ENCODE measurements around the gene OR2F1. TPM values are rescaled to one million over a fixed set of nuclear protein-coding genes. Genes with fewer than 3 reads are reported as not detected.

Gene OR2F1
- total and polyA plus RNA-seq, 2 donors (not counting 1 experiment from before 2014, with no cell fraction given) = not detected

DNA sequence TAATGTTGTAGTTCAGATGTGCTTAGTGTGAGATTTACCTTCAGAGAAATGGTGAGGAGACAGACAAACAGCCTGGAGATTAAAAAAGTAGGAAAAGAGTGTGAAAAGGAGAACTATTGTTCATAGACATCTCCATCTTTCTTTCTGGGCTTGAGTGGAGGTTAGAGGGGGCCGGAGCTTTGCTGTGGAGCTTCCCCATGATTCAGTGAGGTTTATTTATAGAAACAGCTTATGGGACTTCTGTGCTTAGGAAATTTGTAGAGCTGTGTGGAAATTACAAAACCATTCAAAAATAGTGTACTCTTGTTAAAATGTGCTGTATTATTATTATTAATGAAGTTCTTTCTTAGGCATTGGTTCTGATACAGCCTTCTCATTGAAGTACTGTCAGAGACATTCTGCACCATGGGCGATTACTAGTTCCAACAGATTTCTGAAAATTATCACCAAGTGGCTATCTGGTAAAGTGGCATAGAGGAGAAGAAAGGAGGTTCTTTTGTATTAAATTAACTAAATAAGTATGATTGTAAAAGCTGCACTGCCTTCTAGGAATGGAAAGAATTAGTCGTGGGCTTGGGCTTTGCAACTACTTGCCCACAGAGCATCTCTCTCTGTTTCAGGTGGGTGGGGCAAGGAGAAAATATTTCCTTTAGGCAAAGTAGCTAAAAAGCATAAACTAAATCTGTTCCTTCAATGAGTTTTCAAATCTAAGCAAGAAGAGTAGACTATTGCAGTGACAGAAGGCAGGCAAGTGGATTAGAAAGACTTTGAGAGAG lies 44.0 kb upstream of the OR2F1 start:
- no peak overlapping the region for H3K27ac ChIP-seq (ENCODE audit: insufficient read depth, low read length)
- no peak overlapping the region for H3K4me3 ChIP-seq (replicated peaks in 1 of 4; ENCODE audit: control extremely low read depth in 1 of 4, insufficient read depth in 1 of 4, low read depth in 3 of 4, low read length in 4 of 4)
- H3K27me3 ChIP-seq (ENCODE audit: control insufficient read depth, insufficient read depth, low read length) = no peaks in the 10 kb centered on the region
- peak overlapping the region; percentile 35 for H2AFZ ChIP-seq (ENCODE audit: low read length)
- no peaks in the 10 kb centered on the region for H3K36me3 ChIP-seq (ENCODE audit: control insufficient read depth, insufficient read depth, low read length)
- H4K20me1 ChIP-seq (ENCODE audit: control insufficient read depth, extremely low read depth, insufficient read depth, low read length) = no peaks in the 10 kb centered on the region
- H3K9ac ChIP-seq (ENCODE audit: insufficient read depth, low read length) = no peak overlapping the region
- TF ChIP-seq CTCF (conservative IDR thresholded peaks at IDR 0.05 in 1 of 2, IDR thresholded peaks at IDR 0.05 in 1 of 2; ENCODE audit: low read depth in 1 of 2, low read length in 2 of 2) = no peak
- no peak for TF ChIP-seq EZH2 (IDR thresholded peaks at IDR 0.05; ENCODE audit: low read length, missing control alignments)
- no peak overlapping the region for H3K4me2 ChIP-seq (ENCODE audit: extremely low read depth, insufficient read depth, low read length)
- no peaks in the 10 kb centered on the region for H3K79me2 ChIP-seq (ENCODE audit: control insufficient read depth, insufficient read depth, low read length)
- peak in 1 of 2 donors; percentile 21 for DNase-seq (ENCODE audit: low read depth in 2 of 2)
- H3K9me3 ChIP-seq (ENCODE audit: control insufficient read depth, insufficient read depth, low read depth, low read length) = no peaks in the 10 kb centered on the region
- no peaks in the 10 kb centered on the region for H3K4me1 ChIP-seq (ENCODE audit: control insufficient read depth, extremely low read depth, insufficient read depth, low read length)

- DNase-seq (ENCODE audit: low read depth in 2 of 2) = no peak
- no peaks in the 10 kb centered on the region for H3K79me2 ChIP-seq (ENCODE audit: control insufficient read depth, insufficient read depth, low read length)
- no peak overlapping the region for H3K4me2 ChIP-seq (ENCODE audit: extremely low read depth, insufficient read depth, low read length)
- H3K9ac ChIP-seq (ENCODE audit: insufficient read depth, low read length) = no peak overlapping the region
- no peaks in the 10 kb centered on the region for H3K9me3 ChIP-seq (ENCODE audit: control insufficient read depth, insufficient read depth, low read depth, low read length)
- H3K27ac ChIP-seq (ENCODE audit: insufficient read depth, low read length) = no peak overlapping the region
- no peaks in the 10 kb centered on the region for H3K36me3 ChIP-seq (ENCODE audit: control insufficient read depth, insufficient read depth, low read length)
- no peaks in the 10 kb centered on the region for H4K20me1 ChIP-seq (ENCODE audit: control insufficient read depth, extremely low read depth, insufficient read depth, low read length)
- TF ChIP-seq CTCF (conservative IDR thresholded peaks at IDR 0.05 in 1 of 2, IDR thresholded peaks at IDR 0.05 in 1 of 2; ENCODE audit: low read depth in 1 of 2, low read length in 2 of 2) = no peak
- no peak for TF ChIP-seq EZH2 (IDR thresholded peaks at IDR 0.05; ENCODE audit: low read length, missing control alignments)
- H3K4me1 ChIP-seq (ENCODE audit: control insufficient read depth, extremely low read depth, insufficient read depth, low read length) = no peaks in the 10 kb centered on the region
- no peak overlapping the region for H2AFZ ChIP-seq (ENCODE audit: low read length)
- no peaks in the 10 kb centered on the region for H3K27me3 ChIP-seq (ENCODE audit: control insufficient read depth, insufficient read depth, low read length)
- no peak overlapping the region for H3K4me3 ChIP-seq (replicated peaks in 1 of 4; ENCODE audit: control extremely low read depth in 1 of 4, insufficient read depth in 1 of 4, low read depth in 3 of 4, low read length in 4 of 4)
These were observed 40.6 kb upstream of the OR2F1 start for GRCh38 chr7:143913945-143914615.

DNA sequence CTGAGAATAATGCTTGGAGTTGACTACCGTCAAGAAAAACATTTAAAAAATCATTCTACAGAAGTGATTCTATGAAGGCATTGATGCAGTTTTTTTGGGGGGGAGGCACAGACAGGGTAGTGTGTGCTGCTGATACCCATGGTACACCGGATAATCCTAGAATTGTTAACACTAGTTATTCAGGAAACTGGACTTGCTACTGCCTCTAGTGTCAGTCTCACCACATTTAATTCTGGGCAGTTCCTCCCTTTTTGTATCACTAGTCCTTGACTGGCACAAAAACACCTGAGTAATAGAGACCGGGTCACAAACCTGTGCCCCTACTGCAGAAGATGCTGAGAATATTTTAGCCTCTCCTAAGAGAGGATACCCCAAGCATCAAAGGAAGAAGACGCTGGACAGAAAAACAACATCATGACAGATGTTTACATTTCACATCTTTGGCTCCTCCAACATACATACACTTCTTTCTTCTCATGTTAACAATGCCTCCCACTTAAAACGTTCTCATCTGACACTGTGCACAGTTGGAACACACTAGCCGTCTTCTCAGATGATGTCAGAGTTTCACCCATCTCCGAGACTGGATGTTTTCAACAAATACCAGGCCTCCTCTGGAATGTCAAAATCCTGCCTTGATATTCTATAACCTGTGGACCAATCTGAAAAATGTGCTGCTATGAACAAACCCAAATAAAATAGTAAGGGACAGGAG lies 39.5 kb upstream of the OR2F1 start:
- Histone ChIP-seq H3K4me3 (replicated peaks in 1 of 4; ENCODE audit: control extremely low read depth in 1 of 4, insufficient read depth in 1 of 4, low read depth in 3 of 4, low read length in 4 of 4) (no peak overlapping the region), H2AFZ (ENCODE audit: low read length) (peak overlapping the region; percentile 8), H3K9me3 (ENCODE audit: control insufficient read depth, insufficient read depth, low read depth, low read length) (no peaks in the 10 kb centered on the region), H3K9ac (ENCODE audit: insufficient read depth, low read length) (no peak overlapping the region), H3K36me3 (ENCODE audit: control insufficient read depth, insufficient read depth, low read length) (no peaks in the 10 kb centered on the region), H4K20me1 (ENCODE audit: control insufficient read depth, extremely low read depth, insufficient read depth, low read length) (no peaks in the 10 kb centered on the region), H3K4me2 (ENCODE audit: extremely low read depth, insufficient read depth, low read length) (no peak overlapping the region), H3K4me1 (ENCODE audit: control insufficient read depth, extremely low read depth, insufficient read depth, low read length) (no peaks in the 10 kb centered on the region), H3K27me3 (ENCODE audit: control insufficient read depth, insufficient read depth, low read length) (no peaks in the 10 kb centered on the region), H3K79me2 (ENCODE audit: control insufficient read depth, insufficient read depth, low read length) (no peaks in the 10 kb centered on the region), H3K27ac (ENCODE audit: insufficient read depth, low read length) (no peak overlapping the region)
- DNase-seq (ENCODE audit: low read depth in 2 of 2) = peak in 1 of 2 donors; percentile 30
- TF ChIP-seq CTCF (conservative IDR thresholded peaks at IDR 0.05 in 1 of 2, IDR thresholded peaks at IDR 0.05 in 1 of 2; ENCODE audit: low read depth in 1 of 2, low read length in 2 of 2) (peak in 1 of 2 donors; percentile 22), EZH2 (IDR thresholded peaks at IDR 0.05; ENCODE audit: low read length, missing control alignments) (no peak)

All from fibroblast of lung (primary cell).